MM.1S (cell line): ENCODE measurements around the gene PGPEP1.

Experiments used
- CTCF ChIP-seq: fragments of 300-600 bp; sonication (generic); IDR thresholded peaks from 2 replicates; pipeline ENCODE4 v1.5.1; 2016; ENCODE audit warnings: antibody characterized with exemption, low read length, mixed read lengths
- EZH2 ChIP-seq: fragments of 300-600 bp; sonication (generic); optimal IDR thresholded peaks from 2 replicates; pipeline ENCODE3; 2017; ENCODE audit warnings: low read depth, mild to moderate bottlenecking, antibody characterized with exemption, low read length, mixed read lengths

DNA sequence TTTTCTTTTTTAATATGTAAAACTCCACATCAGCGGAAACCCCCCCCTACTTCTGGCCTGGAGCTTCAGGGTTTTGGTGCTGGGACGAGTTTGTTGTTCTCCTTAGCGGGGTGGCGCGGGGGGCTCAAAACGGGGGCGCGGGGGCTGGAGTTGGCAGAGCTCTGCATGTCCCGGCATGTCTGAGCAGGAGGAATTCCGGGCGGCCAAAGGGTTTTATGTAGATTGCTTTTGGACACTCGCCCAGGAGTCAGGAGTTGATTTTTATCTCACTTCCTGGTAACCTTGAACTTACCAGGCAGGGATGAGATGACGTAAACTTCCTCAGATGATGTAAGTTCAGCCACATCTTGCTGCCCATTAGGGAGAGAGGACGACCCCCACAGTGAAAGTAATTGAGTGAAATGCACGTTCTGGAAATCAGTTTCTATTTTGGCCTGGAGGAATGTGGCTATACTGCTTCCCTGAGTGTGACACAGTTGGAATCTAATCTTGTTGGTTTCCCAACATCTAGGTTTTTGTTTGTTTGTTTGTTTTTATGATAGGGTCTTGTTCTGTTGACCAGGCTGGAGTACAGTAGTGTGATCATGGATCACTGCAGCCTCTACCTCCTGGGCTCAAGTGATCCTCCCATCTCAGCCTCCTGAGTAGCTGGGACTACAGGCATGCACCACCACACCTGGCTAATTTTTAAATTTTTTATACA lies 24.6 kb downstream of the PGPEP1 start:
- no peak for TF ChIP-seq CTCF
- TF ChIP-seq EZH2, result no peak
